Epithelial cell of proximal tubule (primary cell): ENCODE data around the gene ENOX1. TPM values are rescaled to one million over a fixed set of nuclear protein-coding genes. Genes with fewer than 3 reads are reported as not detected.

ENCODE experiments used
- DNase-seq: peaks from one replicate; pipeline ENCODE4 v3.0.0-alpha.2; 2011; ENCODE audit warnings: low read depth
- H3K4me3 ChIP-seq: 2 replicates; pipeline ENCODE4 v1.5.1; 2011; ENCODE audit warnings: low read depth, mild to moderate bottlenecking, low read length
- CTCF ChIP-seq: conservative IDR thresholded peaks from 2 replicates; pipeline ENCODE4 v1.5.1; 2012; ENCODE audit warnings: low read depth, mild to moderate bottlenecking, low read length
- total RNA-seq: library from RNA; depleted of rRNA; stranded (reverse); fragments of >200 nt; gene quantifications from 2 replicates; pipeline ENCODE4 v1.2.3, GENCODE V29; 2015

Gene ENOX1
- total RNA-seq, 1 donor from 2014 or later = 0.17 TPM

GRCh38 chr13:43799191-43799590 is 12.4 kb upstream of the ENOX1 start:
- no peak for TF ChIP-seq CTCF
- H3K4me3 ChIP-seq = no peak overlapping the region
- no peak for DNase-seq

GRCh38 chr13:43797869-43798268 is 11.1 kb upstream of the ENOX1 start:
- no peak for TF ChIP-seq CTCF
- DNase-seq = no peak
- no peak overlapping the region for H3K4me3 ChIP-seq

- DNase-seq = no peak
- H3K4me3 ChIP-seq = no peak overlapping the region
- no peak for TF ChIP-seq CTCF
These were observed 10.4 kb upstream of the ENOX1 start for GRCh38 chr13:43797159-43797558.

GRCh38 chr13:43794416-43794815 is 7.6 kb upstream of the ENOX1 start:
- TF ChIP-seq CTCF = no peak
- no peak overlapping the region for H3K4me3 ChIP-seq
- DNase-seq = no peak

- no peak for DNase-seq
- no peak for TF ChIP-seq CTCF
These were observed 5.5 kb upstream of the ENOX1 start for GRCh38 chr13:43792076-43792881.

GRCh38 chr13:43787997-43788396 is 1.2 kb upstream of the ENOX1 start:
- DNase-seq = no peak
- TF ChIP-seq CTCF = peak; percentile 40
- peak overlapping the region; percentile 64 for H3K4me3 ChIP-seq

More at GRCh38 chr13:43792076-43792881, 5.5 kb upstream of the ENOX1 start:
- no peak overlapping the region for H3K4me3 ChIP-seq

- DNase-seq = no peak
- no peak for TF ChIP-seq CTCF
- peak overlapping the region; percentile 64 for H3K4me3 ChIP-seq
These were observed 733 bp upstream of the ENOX1 start for GRCh38 chr13:43787518-43787891.
